ENCODE results near the gene U2AF1L4.

U2AF1L4 gene

GRCh38 chr19:35757231-35757748 is 12.1 kb upstream of the U2AF1L4 start:
- DNase-seq (ENCODE audit: low read depth) = no peak

- DNase-seq (ENCODE audit: low read depth) = no peak
These were observed 11.4 kb upstream of the U2AF1L4 start, which contains the start of gene HSPB6 for GRCh38 chr19:35756377-35757230. HSPB6 (minus strand) TSS chr19:35757029; CDS start chr19:35757008, 21 bp downstream.

DNA sequence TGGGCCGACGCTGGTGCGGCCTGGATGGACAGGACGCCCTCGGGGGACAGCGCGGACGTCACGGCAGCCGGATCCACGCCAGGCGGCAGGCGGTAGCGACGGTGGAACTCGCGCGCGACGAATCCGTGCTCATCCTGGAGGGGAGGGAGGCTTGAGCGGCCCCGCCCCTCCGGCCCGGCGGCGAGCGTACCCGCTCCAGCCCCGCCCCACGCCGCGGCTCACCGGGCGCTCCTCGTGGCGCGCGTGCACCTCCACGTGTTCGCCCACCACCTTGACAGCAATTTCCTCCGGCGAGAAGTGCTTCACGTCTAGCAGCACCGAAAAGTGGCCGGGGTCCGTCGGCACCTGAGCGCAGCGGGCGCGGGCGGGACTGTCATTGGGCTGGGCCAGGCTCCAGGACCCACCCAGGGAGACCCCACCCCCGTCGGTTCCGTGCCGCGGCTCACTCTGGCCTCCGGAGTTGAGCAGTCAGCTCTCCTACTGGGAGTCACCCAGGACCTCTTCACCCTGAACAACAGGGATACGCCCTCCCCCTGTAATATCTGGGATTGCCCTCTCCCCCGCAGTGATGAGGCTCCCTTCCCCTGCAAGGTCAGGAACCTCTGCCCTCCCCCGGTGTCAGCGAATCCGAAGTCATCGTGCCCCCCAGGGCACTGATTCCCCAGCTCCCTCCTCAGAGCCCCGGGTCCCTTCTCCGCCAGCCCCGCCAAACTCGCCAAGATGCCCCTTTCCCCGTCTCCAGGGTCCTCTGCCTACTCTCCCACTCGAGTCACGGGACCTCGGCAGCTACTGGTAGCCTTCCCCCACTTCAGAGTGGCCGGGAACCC is 10.5 kb upstream of the U2AF1L4 start:
- DNase-seq (ENCODE audit: low read depth) = no peak

DNA sequence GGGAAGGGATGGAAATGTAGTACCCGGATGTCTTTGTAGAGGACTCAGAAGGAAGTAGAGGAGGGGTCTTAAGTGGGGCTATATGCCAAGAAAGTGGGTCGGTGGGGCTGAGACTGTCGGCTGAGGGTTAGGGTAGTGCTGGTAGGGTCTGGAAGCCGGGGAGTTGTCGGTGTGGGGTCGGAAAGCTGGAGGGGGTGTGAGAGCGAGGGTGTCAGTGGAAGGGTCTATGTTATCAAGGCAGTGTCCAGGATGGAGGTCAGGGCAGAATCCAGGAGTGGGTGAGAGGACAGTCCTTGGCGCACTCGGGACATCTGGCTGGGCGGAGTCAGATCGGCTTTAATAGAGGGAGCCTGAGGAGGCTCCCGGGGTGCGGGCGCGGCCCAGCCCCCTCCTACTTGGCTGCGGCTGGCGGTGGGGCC is 9.9 kb upstream of the U2AF1L4 start:
- DNase-seq (ENCODE audit: low read depth) = no peak

GRCh38 chr19:35754370-35755130 is 9.3 kb upstream of the U2AF1L4 start:
- no peak for DNase-seq (ENCODE audit: low read depth)

DNA sequence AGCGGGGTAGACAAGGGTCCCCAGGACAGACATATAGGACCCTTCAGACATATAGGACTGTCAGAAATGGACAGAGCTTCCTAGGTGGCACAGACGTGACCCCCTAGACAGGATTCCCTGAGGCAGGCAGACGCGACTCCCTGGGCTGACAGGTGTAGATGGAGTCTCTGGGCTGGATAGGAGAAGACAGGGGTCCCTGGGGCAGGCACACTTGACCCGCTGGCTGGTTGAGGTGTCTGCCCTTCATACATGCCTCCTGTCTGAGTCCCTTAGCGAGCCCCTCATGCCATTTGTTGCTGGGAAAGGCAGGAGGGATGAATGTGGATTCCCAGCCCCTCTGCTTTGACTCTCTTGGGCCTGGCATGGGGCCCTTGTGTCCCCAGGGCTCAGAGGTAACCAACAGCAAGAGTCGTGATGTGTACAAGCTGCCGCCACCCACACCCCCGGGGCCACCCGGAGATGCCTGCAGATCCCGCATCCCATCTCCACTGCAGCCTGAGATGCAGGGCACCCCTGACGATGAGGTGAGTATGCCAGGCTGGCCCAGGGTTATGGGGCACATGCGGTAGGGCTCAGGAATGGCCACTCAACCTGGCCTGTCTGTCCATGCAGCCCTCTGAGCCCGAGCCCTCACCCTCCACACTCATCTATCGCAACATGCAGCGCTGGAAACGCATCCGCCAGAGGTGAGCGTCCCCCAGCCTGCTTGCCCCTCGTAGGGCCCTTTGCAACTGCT is 8.6 kb upstream of the U2AF1L4 start:
- DNase-seq (ENCODE audit: low read depth) = no peak

- DNase-seq (ENCODE audit: low read depth) = no peak
These were observed 7.6 kb upstream of the U2AF1L4 start for GRCh38 chr19:35752746-35753350.

DNA sequence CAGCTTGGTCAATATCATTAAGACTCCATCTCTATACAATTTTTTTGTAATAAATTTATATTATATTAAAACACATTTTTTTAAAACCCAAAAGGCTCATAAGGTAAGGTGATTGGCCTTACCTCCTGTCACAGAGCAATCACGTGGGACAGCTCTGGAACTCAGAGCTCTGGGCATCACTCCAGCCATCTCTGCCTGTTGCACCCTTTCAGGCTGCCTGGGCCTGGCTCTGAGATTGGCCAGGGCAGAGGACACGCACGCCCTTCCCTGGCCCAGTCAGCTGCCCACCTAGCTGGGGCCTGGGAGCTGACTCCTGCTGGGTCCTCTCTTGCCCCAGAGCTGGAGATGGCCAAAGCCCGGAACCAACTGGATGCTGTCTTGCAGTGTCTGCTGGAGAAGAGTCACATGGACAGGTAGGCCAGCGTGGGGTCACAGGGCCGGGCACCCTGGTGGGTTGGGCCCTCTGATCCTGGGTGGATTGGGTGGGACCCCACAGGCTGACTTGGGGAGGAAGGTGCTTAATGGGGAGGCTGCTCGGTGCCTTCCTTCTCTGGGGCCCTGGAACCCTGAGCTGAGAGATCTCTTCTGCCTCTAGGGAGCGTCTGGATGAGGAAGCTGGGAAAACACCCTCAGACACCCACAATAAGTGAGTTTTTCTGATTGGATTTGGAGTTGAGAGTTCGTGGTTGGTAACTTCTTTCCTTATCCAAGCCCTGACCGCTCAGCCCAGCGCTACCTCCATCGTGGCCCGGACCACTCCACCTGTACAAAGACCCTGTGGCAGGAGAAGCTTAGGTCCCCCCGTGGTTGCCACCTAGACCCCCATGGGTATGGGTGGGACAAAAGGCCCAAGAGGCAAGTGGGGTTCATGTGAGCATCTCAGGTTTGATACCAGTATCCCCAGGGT is 6.9 kb upstream of the U2AF1L4 start:
- no peak for DNase-seq (ENCODE audit: low read depth)

DNA sequence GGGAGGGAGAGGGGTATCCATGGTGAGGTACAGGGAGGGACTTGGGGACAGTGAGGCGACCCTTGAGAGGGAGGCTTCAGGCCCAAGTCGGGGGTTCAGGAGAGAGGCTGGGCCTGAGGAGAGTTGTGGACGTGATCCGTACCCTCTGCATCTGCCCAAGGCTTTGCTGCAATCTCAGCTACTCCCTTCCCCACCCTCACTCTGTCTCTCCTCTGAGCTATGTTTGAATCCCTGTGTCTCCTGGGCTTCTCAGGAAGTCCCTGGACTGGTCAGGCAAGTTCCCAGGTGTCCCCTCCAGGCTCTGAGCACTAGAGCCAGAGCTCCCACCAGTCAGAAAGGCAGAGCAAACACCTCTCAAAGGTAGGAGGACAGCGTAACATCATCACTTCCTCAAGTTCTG is 4.9 kb upstream of the U2AF1L4 start:
- no peak for DNase-seq (ENCODE audit: low read depth)

DNA sequence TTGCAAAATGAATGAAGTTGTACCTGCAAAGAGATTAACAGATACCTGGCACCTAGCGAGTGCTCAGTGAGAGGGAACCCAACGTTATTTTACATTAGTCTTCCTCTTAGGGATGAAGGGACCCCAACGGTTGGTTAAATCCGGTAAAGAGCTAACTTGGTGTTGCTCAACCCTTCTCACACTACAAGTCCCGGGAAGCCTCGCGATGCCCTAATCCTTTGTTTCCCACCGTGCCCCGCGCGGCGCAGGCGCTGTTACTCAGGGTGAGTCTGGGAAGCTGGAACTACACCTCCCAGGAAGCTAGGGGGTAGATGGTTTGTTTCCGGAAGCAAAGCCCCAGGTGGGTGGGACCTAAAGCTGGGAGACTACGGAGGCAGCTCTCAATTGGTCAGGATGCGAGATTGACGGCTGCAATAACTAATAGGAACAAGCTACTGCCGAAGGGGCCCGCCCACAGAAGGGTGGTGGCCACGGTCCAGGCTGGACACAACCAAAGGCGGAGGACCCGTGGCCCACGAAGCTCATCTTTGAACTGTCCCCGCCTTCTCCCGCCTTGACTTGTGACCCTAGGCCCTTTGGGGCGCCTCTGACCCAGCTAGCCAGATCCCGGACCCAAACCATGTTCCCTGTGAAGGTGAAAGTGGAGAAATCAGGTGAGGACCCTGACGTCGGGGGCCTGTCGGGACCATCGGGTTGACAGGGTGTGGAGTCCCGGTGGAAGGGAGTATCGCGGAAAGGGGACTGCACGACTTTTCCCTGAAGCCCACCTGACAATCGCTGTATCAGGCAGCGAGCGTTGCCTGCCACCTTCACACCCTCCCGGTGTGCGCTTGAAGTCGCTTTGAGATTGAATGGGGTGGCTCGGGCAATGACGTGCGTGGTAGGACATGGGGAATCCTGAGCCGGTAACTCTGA is 3.1 kb upstream of the U2AF1L4 start, which contains the start of gene LIN37:
LIN37 (plus strand) TSS at position 471 of the 915 bp plus-strand sequence; CDS start at position 620, 149 bp downstream.
- peak; percentile 88 for DNase-seq (ENCODE audit: low read depth)

GRCh38 chr19:35746531-35746930 is 1.3 kb upstream of the U2AF1L4 start:
- DNase-seq (ENCODE audit: low read depth) = no peak

DNA sequence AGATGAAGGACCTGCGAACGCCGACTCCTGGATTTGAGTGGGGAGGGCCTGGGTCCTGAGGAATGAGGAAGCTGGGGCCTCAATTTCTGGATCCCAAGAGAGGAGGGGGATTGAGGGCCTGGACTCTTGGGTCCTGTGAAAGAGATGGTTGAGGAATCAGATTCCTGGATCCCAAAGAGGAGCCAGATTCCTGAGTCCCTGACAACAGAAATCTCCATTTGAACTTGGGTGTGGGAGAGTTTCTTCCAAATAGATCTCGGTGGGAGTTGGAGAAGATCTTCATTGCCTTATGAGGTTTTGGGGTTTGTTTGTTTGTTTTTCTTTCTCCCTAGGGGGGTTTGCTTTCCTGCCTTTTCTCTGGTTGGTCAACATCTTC is 857 bp upstream of the U2AF1L4 start:
- DNase-seq (ENCODE audit: low read depth) = no peak

- DNase-seq (ENCODE audit: low read depth) = peak; percentile 65
These were observed 539 bp downstream of the U2AF1L4 start for GRCh38 chr19:35744430-35745327.

- DNase-seq (ENCODE audit: low read depth) = no peak
These were observed 1.4 kb downstream of the U2AF1L4 start for GRCh38 chr19:35743640-35744429.

- no peak for DNase-seq (ENCODE audit: low read depth)
These were observed 3.0 kb downstream of the U2AF1L4 start, which contains the start of gene IGFLR1 for GRCh38 chr19:35742121-35742724. IGFLR1 (minus strand) TSS chr19:35742452; CDS start chr19:35741180, 1,272 bp downstream.

- no peak for DNase-seq (ENCODE audit: low read depth)
These were observed 4.1 kb downstream of the U2AF1L4 start for GRCh38 chr19:35741203-35741515.

All from stimulated activated CD8-positive, alpha-beta memory T cell treated with anti-CD3 and anti-CD28 coated beads, Interleukin-15, amount 100 ng/mL, for 24 hours (primary cell).